NAMALWA (cell line): ENCODE data around the gene CLEC18B.
"Not testable (repeated sequence)": the region's sequence is repeated elsewhere in the genome, so short reads cannot be mapped to it uniquely, and the experiment has no call there.

Experiments
- DNase-seq: peaks from one replicate; pipeline ENCODE4 v3.0.0-alpha.2; 2015; ENCODE audit warnings: low spot score

The CLEC18B gene

DNA sequence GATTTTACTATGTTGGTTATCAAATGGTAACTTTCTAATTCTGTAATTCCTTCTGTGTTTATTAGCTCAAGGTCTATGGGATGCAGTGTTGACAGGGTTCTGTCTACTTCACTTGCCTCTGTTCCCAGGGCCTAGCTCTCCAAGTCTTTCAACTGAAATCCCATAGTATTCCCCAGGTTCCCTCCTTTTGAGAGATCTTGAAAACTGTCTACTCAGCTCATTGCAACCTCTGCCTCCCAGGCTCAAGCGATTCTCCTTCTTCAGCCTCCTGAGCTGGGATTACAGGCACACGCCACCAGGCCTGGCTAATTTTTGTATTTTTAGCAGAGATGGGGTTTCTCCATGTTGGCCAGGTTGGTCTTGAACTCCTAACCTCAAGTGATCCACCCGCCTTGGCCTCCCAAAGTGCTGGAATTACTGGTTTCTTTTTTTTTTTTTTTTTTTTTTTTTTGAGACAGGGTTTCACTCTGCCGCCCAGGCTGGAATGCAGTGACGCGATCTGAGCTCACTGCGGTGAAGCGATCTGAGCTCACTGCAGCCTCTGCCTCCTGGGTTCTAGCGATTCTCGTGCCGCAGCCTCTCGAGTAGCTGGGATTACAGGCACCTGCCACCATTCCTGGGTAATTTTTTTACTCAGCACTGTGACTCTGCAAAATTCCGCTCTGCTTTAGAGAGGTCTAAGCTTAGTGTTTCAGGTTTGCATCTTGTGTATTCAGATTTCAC, 22.5 kb upstream of the CLEC18B start:
- DNase-seq, result not testable (repeated sequence)

DNA sequence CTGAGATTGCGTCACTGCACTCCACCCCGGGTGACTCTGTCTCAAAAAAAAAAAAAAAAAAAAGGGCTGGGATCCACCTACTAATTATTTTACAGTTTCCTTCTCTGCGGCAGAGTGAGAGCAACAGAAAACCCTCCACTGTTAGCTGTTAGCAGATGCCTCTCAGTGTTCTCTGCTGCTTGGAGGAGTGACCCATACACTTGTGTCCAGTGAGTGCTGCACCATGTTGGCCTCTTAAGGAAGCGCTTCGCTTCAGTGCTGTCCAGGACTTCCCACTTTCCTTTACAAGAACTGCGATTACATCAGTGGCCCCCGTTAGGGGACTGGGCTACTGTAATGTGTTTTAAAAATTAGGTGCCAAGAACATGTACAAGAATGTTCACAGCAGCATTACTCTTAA, 18.4 kb upstream of the CLEC18B start:
- no peak for DNase-seq

DNA sequence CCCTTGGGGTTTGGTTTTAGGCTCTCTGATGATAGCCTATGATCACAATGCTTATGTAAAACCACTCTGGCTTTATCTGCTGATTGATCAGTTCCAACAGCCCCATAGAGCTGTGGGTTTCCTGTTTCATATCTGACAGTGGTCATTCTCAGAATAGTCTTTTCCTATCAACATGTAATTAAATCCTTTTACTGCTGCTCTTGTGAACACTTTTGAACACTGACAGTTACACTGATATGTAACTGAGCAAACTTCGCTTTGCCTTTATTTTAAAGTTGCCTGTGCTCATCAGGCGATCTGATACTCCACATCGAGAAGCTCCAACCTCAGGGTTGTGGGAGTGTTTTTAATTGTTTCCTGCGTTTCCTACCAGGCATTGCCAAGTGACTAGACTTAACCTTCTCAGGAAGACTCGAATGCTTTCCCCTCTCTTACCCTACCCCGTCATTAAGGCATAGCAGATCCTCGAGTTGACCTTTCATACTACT, 17.3 kb upstream of the CLEC18B start:
- DNase-seq, result no peak

DNA sequence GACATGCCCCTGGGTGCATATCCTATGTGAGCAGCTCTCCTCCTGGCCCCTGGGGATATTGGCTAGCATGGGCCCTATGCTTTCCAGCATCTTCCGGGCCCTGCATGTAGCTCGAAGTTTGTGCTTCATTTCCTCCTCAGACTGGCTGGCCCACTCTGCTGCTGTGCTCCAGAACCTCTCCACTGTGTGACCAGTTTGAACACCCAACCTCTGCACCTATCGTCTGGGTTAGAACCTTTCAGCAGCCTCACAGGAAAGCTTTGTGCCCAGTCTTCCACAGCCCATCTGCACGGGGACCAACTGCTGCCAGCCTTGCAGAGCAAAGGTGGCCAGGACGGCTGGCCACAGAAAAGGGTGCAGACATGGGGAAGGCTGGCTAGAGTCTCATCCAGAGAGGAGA, 10.2 kb upstream of the CLEC18B start:
- DNase-seq, result no peak

DNA sequence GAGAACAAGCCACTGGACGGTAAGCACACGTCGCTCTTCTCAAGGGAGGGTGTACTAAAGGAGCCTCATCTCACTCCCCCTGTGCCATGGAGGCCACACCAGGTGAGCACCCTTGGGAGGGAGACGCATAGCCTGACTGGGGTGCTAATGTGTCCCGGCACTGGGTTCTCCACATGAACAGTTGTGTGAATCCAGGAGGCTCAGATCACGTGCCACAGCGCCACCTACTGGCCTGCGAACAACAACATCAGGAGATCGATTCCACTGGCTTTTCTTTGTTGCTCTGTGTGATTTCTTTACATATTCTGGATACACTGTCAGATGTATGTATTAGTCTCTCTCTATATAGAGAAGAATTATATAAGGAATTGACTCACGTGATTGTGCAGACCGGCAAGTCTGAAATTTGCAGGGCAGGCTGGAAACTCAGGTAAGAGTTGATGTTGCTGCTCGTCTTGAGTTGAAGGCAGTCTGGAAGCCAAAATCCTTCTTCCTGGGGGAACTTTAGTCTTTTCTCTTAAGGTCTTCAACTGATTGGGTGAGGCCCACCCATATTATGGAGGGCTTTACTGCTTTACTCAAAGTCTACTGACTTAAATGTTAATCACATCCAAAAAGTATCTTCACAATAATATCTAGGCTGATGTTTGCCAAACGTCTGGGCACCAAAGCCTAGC, 8.9 kb upstream of the CLEC18B start:
- DNase-seq, result peak; percentile 77

DNA sequence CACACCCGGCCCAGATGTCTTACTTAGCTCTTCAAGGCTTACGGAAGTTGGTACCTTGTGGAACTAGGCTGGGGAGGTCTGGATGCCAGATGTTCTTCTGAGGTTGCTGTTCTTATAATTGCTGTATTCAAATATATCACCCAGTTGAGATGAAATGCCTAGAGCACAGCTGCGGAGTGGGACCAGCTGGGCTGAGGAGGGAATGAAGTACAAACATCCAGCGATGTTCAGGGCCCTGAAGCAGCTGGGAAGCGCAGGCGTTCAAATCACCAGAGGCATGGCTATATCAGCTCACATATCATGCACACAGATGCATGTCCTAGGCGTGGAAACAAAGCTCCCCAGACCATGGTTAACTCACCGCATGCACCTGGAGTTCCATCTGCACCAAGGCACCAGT, 7.2 kb upstream of the CLEC18B start:
- not testable (repeated sequence) for DNase-seq

DNA sequence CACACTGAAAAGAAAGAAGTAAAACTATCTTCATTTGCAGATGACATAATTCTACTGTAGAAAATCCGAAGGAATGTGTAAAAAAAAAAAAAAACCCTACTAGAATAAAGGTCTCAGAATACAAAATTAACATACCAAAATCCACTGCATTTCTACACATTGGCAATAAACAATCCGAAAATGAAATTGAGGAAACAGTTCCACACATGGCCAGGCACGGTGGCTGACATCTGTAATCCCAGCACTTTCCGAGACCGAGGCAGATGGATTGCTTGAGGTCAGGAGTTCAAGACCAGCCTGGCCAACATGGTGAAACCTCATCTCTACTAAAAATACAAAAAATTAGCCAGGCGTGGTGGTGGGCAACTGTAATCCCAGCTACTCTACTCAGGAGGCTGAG, 4.5 kb upstream of the CLEC18B start:
- DNase-seq, result not testable (repeated sequence)

DNA sequence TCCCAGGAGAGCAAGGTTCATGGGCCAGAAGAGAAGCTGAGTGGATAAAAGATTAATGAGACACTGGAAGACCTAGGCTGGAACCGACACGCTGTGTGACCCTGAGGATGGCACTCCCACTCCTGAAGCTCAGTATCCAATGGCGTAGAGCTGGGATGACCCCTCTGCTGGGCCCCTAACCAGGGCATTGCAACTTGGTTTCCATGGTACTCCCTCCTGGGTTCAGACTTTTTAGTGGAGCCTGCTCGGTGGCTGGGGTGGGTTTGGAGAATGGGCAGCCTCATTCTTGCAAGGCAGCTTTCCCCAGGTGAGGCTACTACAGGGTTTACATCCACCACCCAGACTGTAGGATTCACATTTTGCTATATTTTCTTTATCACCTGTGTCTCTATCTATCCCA, 2.4 kb upstream of the CLEC18B start:
- not testable (repeated sequence) for DNase-seq

DNA sequence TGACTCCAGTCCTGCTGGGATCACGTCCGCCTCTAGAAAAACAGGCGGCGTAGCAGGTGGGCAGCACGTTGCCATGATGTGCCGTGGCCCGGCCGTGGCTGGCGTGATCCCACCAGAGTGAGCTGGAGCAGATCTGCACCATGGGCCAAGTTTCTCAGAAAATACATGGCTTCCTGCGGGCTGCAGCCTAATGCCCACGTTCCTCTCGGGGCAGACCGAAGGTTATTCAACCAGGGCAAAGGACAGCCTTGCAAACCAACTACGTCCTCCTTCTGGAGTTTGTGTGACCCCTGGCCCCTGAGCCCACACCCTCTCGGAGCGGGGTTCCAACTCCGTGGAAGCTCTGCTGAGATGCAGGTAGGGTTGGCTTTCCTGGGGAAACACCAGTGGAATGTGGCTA, 808 bp upstream of the CLEC18B start:
- DNase-seq, result not testable (repeated sequence)

DNA sequence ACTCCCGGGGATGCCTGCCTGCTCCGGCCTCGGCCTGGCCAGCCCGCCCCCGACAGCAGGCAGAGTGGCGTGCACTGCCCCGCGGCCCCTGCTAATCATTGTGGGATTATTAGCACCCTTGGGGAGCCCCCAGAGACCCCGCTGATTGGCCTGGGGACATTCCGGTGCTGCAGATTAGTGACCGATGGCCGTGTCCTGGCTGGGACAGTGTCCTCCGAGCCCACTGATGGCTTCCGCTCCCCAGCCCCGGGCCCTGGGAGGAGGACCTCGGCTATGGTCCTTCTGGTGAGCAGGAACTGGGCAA, 156 bp upstream of the CLEC18B start:
- not testable (repeated sequence) for DNase-seq

DNA sequence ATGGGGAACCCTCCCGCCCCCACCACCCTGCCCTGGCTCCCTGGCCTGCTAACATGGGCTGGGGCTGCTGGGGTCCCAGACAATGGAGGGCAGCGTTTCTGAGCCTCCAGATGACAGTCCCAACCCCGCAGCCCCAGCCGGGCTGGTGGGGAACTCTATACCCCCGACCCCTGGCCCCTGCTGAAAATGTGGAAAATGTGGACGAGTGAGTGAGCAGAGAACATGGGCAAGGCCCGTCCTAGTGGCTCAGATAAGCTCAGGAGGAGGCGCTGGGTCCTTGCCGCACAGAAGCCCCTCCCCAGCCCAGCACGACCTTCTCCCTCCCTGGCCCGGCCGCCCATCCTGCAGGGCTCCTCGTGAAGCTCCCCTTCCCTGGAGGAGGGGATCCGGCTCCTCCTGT, 1.5 kb downstream of the CLEC18B start:
- not testable (repeated sequence) for DNase-seq

DNA sequence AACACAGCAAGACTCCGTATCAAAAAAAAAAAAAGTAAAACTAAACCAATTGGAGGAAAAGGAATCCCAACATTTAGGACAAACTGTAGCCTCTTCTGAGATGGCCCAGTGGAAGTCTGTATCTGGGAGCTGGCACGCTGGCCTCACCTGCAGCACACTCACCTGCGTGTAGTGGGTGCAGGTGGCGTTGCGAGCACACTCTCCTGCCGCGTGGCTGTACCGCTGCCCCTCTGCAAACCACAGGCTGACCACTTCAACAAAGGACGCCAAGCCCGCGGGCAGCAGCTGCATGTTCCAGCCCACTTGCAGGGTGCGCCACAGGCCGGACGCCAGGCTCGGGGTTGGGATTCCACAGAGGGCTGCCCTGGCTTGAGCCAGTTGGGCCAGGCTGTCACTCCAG, 3.4 kb downstream of the CLEC18B start:
- DNase-seq, result not testable (repeated sequence)

DNA sequence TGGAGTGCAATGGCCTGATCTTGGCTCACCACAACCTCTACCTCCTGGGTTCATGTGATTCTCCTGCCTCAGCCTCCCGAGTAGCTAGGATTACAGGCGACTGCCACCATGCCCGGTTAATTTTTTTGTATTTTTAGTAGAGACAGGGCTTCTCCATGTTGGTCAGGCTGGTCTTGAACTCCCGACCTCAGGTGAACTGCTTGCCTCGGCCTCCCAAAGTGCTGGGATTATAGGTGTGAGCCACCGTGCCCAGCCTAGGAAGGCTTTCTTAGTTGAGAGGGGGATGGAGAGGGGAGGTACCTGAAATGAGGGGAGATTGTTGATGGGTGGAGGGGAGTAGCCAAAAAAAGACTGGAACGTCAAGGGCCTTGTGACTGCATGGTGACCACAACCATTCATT, 7.4 kb downstream of the CLEC18B start:
- DNase-seq, result not testable (repeated sequence)

DNA sequence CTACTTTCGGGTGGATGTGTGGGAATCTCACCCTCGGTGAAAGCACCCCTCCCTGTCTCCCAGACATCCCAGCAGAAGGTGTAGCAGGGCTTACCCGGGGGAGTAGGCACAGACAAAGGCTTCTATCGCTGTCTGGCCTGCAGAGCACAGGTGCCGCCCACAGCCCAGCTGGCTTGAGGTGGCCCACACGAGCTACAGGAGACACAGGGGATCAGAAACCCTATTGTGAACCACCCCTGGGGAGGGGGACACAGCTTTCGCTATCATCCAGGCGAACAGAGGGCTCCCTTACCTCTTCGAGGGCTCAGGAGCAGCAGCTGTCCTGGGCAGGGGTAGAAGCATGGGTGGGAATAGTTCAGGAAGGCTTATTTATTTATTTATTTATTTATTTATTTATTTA, 7.8 kb downstream of the CLEC18B start:
- not testable (repeated sequence) for DNase-seq

DNA sequence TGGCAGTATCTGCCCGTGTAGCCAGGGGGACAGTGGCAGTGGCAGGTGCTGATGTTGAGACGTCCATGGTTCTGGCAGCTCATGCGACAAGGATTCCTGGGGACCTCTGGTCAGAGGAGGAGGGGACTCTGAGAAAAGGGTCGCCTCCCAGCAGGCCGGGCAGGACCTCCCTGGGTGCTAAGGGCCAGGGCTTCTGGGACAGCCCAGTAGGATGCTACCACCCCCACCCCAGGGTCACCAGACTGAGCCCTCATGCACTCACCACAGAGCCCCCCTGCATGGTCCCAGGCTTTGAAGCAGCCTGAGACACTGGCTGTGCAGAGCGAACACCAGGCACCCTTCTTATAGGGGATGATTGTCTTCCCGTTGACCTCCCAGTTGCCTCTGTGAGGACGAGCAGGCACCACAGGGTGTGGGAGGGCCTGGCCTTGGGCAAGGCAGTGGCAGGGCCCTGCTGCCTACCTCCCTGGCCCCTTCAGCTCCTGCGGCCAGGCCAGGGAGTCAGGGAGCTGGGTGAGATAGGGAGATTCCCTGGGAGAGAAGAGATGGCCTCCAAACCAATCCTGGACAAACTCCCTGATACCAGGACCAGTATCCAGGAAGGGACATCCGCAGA, 8.4 kb downstream of the CLEC18B start:
- DNase-seq, result not testable (repeated sequence)

DNA sequence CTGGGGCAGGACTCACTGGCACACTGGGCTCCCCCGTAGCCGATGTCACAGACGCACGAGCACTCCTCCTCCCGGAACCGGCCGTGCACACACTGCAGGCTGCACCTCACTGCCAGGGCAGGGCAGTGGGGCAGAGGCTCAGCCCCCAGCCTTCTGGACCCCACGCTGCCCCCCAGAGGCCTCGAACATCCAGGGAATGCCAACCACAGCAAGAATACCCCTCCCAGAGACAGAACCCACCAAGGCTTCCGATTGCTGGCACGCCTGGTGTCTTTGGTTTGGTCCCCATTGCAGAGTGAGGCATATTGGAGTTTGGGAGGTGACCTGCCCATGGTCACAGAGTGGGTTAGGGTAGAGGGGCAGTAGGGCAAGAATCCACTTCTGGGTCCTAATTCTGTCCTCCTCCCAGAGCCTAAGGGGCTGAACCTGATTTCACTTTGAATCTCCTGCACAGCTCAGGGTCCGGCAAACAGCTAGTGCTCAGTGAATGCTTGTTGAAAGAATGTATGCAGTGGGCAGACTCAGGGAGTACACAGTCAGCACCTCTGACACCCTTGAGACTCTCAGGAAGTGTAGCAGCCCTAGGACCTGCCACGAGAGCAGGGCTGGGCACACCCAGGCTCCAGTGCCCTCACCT, 9.0 kb downstream of the CLEC18B start:
- not testable (repeated sequence) for DNase-seq

DNA sequence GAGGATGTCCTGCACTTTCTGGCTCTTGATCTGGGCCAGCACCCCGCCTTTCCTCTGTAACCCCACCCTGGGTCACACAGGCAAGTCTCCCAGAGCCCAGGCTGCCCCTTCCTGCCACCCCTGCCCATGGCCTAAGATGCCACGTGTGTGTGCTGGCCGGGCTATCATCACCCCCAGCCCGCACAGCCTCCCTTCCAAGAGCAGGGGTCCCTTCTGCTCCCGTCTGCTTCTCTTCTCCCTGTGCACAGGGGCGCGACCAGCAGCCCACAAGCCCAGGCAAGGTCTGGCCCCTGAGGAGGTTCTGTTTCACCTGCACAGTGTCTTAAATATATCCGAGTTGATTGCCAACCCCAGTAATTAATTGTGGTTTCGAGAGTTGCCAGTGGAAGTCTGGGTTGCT, 10.3 kb downstream of the CLEC18B start:
- not testable (repeated sequence) for DNase-seq

DNA sequence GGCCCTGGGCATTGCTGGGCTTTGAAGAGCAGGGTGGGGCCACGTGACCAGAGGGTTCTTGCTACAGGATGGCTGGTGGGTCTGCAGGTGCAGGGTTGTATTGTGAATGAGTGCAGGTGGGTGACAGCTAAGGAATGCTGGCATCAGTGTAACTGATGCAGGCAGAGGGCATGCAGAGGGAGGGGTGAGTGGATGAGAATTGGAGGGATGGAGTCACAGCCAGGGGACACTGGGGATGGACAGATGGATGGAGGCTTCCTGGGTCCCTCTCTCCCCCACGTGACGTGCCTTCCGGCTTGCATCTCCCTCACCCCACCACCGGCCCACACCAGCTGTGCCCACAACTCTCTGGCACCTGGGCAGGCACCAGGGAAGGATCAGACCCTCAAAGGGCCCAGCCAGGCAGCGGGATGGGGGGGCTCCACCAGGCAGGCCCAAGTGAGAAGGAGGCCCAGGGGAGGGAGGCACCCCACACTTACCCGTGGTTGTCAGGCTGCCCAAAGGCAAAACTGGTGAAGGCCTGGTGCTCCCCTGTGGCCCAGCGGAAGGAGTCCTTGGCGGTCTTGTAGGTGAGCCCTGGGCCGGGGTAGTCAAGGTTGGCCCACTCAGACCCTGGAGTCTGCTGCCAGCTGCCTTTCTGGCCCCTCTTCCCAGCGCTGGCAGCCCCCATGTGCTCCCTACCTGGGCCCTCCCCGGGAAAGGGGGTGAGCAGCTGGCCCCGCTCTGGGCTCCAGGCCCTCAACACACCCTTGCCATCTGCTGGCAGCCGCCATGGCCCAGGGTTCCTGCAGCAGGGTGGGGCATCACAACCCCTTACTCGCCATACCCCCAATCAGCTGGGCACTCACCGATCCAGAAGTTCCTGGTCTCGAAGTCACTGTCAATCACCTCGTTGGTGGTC, 11.0 kb downstream of the CLEC18B start:
- not testable (repeated sequence) for DNase-seq

DNA sequence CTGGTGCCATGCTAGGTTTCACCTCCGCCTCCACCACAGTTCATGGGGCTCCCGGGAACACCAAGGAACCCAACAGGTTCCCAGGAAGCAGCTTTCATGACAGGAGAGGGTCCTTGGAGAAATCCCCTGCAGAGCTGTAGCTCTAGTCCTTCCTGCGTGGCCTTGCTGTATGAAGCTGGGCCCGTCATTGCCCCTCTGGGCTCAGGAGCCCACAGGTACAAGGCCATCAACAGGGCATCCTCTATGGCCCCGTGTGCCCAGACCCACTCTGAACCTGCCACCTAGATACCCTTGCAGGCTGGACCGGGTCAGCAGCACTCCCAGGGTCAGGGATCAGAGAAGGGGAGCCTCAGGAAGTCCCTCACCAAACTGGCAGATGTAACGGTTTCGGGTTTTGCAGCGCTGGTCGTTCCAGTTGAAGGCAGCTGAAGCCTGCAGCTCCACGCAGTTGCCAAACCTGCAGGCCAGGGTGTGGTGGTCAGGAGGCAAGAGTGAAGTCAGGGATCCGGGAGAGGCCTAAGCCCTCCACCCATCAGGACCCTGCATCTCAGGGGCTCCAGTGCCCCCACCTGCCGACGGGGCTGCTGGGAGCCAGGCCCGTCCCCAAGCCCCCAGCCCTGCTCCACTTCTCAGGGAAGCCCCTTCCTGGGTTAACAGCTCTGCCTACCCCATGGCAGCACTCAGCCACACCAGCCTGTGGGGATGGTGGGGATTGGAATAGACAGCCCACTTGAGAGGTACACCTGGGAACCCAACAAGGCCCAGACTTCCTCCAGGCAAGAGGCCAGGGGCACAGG, 11.9 kb downstream of the CLEC18B start:
- DNase-seq, result not testable (repeated sequence)

DNA sequence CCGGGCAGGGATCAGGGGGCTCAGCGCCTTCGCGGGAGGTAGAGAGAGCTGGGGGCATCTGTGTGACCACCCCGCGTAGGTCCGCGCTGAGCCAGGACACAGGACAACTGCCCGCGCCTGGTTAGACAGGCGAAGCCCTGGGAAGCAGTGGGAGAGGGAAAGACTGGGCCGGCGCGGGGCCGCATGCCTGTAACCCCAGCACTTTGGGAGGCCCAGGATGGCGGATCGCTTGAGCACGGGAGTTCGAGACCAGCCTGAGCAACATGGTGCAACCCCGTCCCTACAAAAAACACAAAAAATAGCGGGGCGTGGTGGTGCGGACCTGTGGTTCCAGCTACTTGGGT, 13.9 kb downstream of the CLEC18B start:
- not testable (repeated sequence) for DNase-seq
